22Rv1 (cell line): ENCODE results near the gene ELP6.

Experiments used
- CTCF ChIP-seq: fragments of 450-650 bp; IDR thresholded peaks from 2 replicates; pipeline ENCODE4 v1.5.1; 2017; ENCODE audit warnings: mild to moderate bottlenecking
- ZFX ChIP-seq: fragments of 450-650 bp; IDR thresholded peaks from 2 replicates; pipeline ENCODE4 v1.6.1; 2017; ENCODE audit warnings: antibody characterized with exemption, borderline replicate concordance

- TF ChIP-seq CTCF (no peak), ZFX (no peak)
Observed at GRCh38 chr3:47452453-47453215, 60.9 kb downstream of the ELP6 start.
